MM.1S (cell line): ENCODE measurements around the gene TMPRSS3.

ENCODE experiments used
- DNase-seq: peaks from one replicate; pipeline ENCODE4 v3.0.0-alpha.2; 2015
- H2AFZ ChIP-seq: fragments of 300-600 bp; sonication (generic); 2 replicates; pipeline ENCODE4 v1.6.0; 2016; ENCODE audit warnings: antibody characterized with exemption, low read length
- H3F3A ChIP-seq: fragments of 300-600 bp; sonication (generic); 2 replicates; pipeline ENCODE4 v1.6.1; 2016; ENCODE audit warnings: mild to moderate bottlenecking, antibody characterized with exemption, low read length, moderate library complexity, mixed read lengths; ENCODE audit not compliant: insufficient read depth
- H3K27ac ChIP-seq: fragments of 300-600 bp; sonication (generic); 2 replicates; pipeline ENCODE4 v1.5.1; 2016; ENCODE audit warnings: mild to moderate bottlenecking, low read length
- H3K27me3 ChIP-seq: fragments of 300-600 bp; sonication (generic); replicated peaks from 2 replicates; pipeline ENCODE4 v1.6.0; 2016; ENCODE audit warnings: low read length; ENCODE audit not compliant: insufficient read depth
- H3K36me3 ChIP-seq: fragments of 300-600 bp; sonication (generic); replicated peaks from 2 replicates; pipeline ENCODE4 v1.6.1; 2016; ENCODE audit warnings: mild to moderate bottlenecking, low read length, mixed read lengths; ENCODE audit not compliant: insufficient read depth
- H3K4me1 ChIP-seq: fragments of 300-600 bp; sonication (generic); 2 replicates; pipeline ENCODE4 v1.6.1; 2016; ENCODE audit warnings: low read length, mixed read lengths
- H3K4me2 ChIP-seq: fragments of 300-600 bp; sonication (generic); 2 replicates; pipeline ENCODE4 v1.6.0; 2016; ENCODE audit warnings: low read depth, low read length
- H3K4me3 ChIP-seq: fragments of 300-600 bp; sonication (generic); 2 replicates; pipeline ENCODE4 v1.5.1; 2016; ENCODE audit warnings: low read length, mixed read lengths
- H3K79me2 ChIP-seq: fragments of 300-600 bp; sonication (generic); 2 replicates; pipeline ENCODE4 v1.6.1; 2016; ENCODE audit warnings: mixed run types, low read length, mixed read lengths
- H3K9ac ChIP-seq: fragments of 300-600 bp; sonication (generic); 2 replicates; pipeline ENCODE4 v1.6.1; 2016; ENCODE audit warnings: low read length, mixed read lengths
- H3K9me2 ChIP-seq: fragments of 300-600 bp; sonication (generic); replicated peaks from 2 replicates; pipeline ENCODE4 v1.6.1; 2016; ENCODE audit warnings: mild to moderate bottlenecking, low read length, mixed read lengths; ENCODE audit not compliant: insufficient read depth
- H3K9me3 ChIP-seq: fragments of 300-600 bp; sonication (generic); replicated peaks from 2 replicates; pipeline ENCODE4 v1.6.1; 2016; ENCODE audit warnings: mild to moderate bottlenecking, low read length, mixed read lengths; ENCODE audit not compliant: insufficient read depth
- H4K20me1 ChIP-seq: fragments of 300-600 bp; sonication (generic); 2 replicates; pipeline ENCODE4 v1.6.1; 2016; ENCODE audit warnings: mild to moderate bottlenecking, low read length, moderate library complexity, mixed read lengths; ENCODE audit not compliant: insufficient read depth
- EZH2 ChIP-seq: fragments of 300-600 bp; sonication (generic); optimal IDR thresholded peaks from 2 replicates; pipeline ENCODE3; 2017; ENCODE audit warnings: low read depth, mild to moderate bottlenecking, antibody characterized with exemption, low read length, mixed read lengths
- EZH2phosphoT487 ChIP-seq: fragments of 300-600 bp; sonication (generic); IDR thresholded peaks from 2 replicates; pipeline ENCODE4 v1.6.1; 2018; ENCODE audit warnings: antibody characterized with exemption, low read length
- TF ChIP-seq, protein P1 (sequence below): fragments of 300-600 bp; sonication (generic); IDR thresholded peaks from 2 replicates; pipeline ENCODE4 v1.5.1; 2016; ENCODE audit warnings: antibody characterized with exemption, low read length, mixed read lengths

TMPRSS3 gene

DNA sequence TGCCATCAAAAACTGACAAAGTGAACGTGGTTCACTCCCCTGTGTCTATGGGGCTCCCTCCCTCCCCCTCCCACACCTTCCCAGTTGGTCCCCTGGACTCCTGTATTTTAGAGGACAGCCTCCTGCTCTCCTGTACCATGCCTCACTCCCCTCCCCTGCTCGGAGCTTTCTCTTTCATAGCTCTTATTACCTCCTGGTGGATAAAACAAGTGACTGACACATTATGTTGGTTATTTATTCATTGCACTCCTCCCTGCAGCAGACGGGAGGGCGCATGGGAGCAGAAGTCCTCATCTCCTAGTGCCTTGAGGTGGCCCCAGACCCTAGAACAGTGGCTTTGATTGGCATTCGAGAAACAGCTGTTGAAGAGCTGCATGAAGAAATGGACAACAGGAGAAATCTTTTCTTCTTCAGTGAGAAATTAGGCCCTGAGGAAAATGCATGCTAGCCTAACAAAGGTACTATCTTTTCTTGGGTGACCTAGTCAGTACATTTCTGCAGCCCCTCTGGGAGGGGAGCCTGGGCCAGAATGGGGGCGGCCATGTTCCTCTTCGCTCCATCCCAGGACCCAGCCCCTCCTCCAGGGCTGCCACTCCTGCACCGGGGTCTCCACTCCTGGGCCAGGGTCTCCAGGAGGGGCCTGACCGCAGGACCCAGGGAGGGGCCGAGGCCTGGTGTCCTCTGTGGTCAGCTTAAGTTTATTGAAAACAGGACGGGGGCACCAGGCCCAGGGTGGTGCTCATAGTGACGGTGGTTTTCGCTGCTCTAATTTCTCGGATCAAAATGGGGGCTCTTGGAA, 28.3 kb downstream of the TMPRSS3 start:
- no peaks in the 10 kb centered on the region for H3K4me1 ChIP-seq
- no peaks in the 10 kb centered on the region for H3F3A ChIP-seq
- peaks cover 100% of the 10 kb centered on the region for H3K27me3 ChIP-seq
- H4K20me1 ChIP-seq: no peaks in the 10 kb centered on the region
- TF ChIP-seq, protein P1, sequence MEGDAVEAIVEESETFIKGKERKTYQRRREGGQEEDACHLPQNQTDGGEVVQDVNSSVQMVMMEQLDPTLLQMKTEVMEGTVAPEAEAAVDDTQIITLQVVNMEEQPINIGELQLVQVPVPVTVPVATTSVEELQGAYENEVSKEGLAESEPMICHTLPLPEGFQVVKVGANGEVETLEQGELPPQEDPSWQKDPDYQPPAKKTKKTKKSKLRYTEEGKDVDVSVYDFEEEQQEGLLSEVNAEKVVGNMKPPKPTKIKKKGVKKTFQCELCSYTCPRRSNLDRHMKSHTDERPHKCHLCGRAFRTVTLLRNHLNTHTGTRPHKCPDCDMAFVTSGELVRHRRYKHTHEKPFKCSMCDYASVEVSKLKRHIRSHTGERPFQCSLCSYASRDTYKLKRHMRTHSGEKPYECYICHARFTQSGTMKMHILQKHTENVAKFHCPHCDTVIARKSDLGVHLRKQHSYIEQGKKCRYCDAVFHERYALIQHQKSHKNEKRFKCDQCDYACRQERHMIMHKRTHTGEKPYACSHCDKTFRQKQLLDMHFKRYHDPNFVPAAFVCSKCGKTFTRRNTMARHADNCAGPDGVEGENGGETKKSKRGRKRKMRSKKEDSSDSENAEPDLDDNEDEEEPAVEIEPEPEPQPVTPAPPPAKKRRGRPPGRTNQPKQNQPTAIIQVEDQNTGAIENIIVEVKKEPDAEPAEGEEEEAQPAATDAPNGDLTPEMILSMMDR: no peak
- TF ChIP-seq EZH2: no peak
- no peak for TF ChIP-seq EZH2phosphoT487
- H3K9me3 ChIP-seq: no peaks in the 10 kb centered on the region
- no peak overlapping the region for H3K4me3 ChIP-seq
- H2AFZ ChIP-seq: no peak overlapping the region
- H3K79me2 ChIP-seq: no peaks in the 10 kb centered on the region
- no peak overlapping the region for H3K9ac ChIP-seq
- no peak overlapping the region for H3K4me2 ChIP-seq
- DNase-seq: no peak
- H3K36me3 ChIP-seq: no peaks in the 10 kb centered on the region
- H3K9me2 ChIP-seq: no peaks in the 10 kb centered on the region
- H3K27ac ChIP-seq: no peak overlapping the region

DNA sequence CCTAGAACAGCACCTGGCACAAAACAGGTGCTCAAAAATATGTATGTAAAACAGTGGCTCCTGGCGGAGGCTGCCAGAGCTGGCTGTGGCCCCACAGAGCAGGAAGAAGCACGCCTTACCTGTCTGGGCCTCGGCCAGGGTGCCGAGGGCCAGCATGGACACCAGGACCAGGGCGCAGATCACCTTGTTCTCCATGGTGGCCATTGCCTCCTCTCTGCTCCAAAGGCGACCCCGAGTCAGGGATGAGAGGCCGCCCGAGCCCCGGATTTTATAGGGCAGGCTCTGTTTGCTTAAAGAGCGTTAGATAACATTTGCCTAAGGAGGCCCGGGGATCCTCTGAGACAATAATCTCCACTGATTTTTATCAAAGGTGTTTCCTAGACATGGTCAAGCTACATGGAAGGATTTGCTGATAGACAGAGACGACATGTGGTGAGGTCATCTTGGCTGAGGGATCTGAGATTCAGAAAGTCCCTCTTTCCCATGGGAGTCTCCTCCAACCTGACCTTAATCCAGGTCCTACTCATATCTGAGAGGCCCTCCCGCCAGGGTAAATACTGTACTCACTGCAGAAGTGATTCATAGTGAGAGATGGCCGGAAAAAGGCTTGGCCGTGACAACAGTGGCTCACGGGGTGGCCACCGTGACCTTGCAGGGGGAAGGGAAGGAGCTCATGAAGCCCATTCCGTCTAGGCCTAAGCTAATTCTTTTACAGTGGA, 29.4 kb downstream of the TMPRSS3 start, which contains the start of gene TFF1:
TFF1 (minus strand) TSS at position 244 of the 719 bp plus-strand sequence; CDS start at position 204, 40 bp downstream.
- Histone ChIP-seq H3K36me3 (no peaks in the 10 kb centered on the region), H3K4me1 (no peaks in the 10 kb centered on the region), H2AFZ (no peak within 1 kb of the TSS), H3K4me2 (no peak within 1 kb of the TSS), H3K27me3 (peaks cover 100% of the 10 kb centered on the region), H3F3A (no peaks in the 10 kb centered on the region), H3K79me2 (no peaks in the 10 kb centered on the region), H3K9me2 (no peaks in the 10 kb centered on the region), H3K9me3 (no peaks in the 10 kb centered on the region), H3K27ac (no peak within 1 kb of the TSS), H4K20me1 (no peaks in the 10 kb centered on the region), H3K4me3 (no peak within 1 kb of the TSS), H3K9ac (no peak within 1 kb of the TSS)
- no peak for DNase-seq
- TF ChIP-seq, protein P1: no peak
- no peak for TF ChIP-seq EZH2
- no peak for TF ChIP-seq EZH2phosphoT487

DNA sequence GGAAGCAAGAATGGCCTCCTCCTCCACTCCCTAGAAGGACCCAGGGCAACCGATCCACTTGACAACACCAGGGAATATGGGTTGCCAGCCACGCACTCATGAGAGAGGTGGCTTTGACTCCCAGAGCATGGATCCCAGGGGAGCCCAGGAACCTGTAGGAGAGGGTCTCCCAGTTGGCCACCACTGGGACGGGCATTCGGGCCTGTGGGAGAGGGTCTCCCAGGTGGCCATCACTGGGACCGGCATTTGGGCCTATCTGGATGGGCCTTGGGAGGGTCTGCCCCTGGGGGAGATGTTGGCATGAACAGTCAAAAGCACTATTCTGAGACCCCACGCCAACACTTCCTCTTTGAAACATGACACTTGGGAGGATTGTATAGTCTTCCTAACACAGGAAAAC, 30.1 kb downstream of the TMPRSS3 start:
- Histone ChIP-seq H3K9me3 (no peaks in the 10 kb centered on the region), H3F3A (no peaks in the 10 kb centered on the region), H3K4me2 (no peak overlapping the region), H3K27ac (no peak overlapping the region), H3K9ac (no peak overlapping the region), H2AFZ (no peak overlapping the region), H3K4me3 (no peak overlapping the region), H3K36me3 (no peaks in the 10 kb centered on the region), H3K4me1 (no peaks in the 10 kb centered on the region), H4K20me1 (no peaks in the 10 kb centered on the region), H3K79me2 (no peaks in the 10 kb centered on the region), H3K27me3 (peaks cover 100% of the 10 kb centered on the region), H3K9me2 (no peaks in the 10 kb centered on the region)
- TF ChIP-seq, protein P1: no peak
- TF ChIP-seq EZH2 (no peak), EZH2phosphoT487 (no peak)
- DNase-seq: no peak
